HAP-1 (cell line): Measurements from ENCODE around the gene VPS25.

ENCODE experiments used
- DNase-seq, 2 experiments: peaks; one replicate each; pipeline ENCODE4 v3.0.0-alpha.2; 2016 to 2020; ENCODE audit warnings: low spot score in 2 of 2
- H3K27me3 ChIP-seq: fragments of 250-450 bp; sonication (Bioruptor Pico); 2 replicates; pipeline ENCODE4 v1.5.1; 2020; ENCODE audit warnings: low read depth, mild to moderate bottlenecking, moderate library complexity
- H3K36me3 ChIP-seq: fragments of 250-450 bp; sonication (Bioruptor Pico); replicated peaks from 2 replicates; pipeline ENCODE4 v1.5.1; 2020; ENCODE audit warnings: mild to moderate bottlenecking
- H3K4me1 ChIP-seq: fragments of 250-450 bp; sonication (Bioruptor Pico); 2 replicates; pipeline ENCODE4 v1.5.1; 2020; ENCODE audit warnings: mild to moderate bottlenecking
- H3K4me3 ChIP-seq: fragments of 250-450 bp; sonication (Bioruptor Pico); 2 replicates; pipeline ENCODE4 v1.5.1; 2020; ENCODE audit warnings: mild to moderate bottlenecking, moderate library complexity
- H3K9me3 ChIP-seq: fragments of 250-450 bp; sonication (Bioruptor Pico); 2 replicates; pipeline ENCODE4 v1.5.1; 2020; ENCODE audit warnings: mild to moderate bottlenecking, moderate library complexity
- in situ Hi-C: fragments of 300-500 bp; cut with MboI; formaldehyde crosslinking; loops from 3 replicates; pipeline ENCODE4 v1.14.3; 2020; ENCODE audit warnings: low sequenced_read_pairs, inconsistent platforms, mixed read lengths

The VPS25 gene

DNA sequence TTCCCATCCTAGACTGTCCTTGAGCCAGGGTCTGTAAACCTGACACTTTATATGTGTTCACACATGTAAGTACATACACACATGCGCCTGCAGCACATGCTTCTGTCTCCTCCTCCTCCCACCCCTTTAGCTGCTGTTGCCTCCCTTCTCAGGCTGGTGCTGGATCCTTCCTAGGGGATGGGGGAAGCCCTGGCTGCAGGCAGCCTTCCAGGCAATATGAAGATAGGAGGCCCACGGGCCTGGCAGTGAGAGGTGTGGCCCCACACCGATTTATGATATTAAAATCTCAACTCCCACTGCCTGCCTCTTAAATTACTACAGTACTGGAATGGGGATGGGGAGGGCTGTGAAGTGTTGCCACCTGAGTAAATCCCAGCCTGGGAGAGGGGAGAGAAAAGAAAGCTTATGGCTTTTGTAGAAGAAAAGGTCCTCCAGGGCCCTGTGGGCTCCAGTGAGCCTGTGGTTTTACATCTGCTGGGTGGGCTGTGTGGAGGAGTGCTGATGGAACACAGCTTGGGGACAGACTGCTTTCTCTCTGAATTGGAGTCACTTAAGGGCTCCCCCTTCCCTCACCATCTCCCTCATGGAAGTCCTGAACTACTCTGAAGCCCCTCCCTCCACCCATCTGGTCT lies 6.2 kb downstream of the VPS25 start:
- Histone ChIP-seq H3K27me3 (no peaks in the 10 kb centered on the region), H3K36me3 (peaks cover 56% of the 10 kb centered on the region), H3K9me3 (no peaks in the 10 kb centered on the region), H3K4me3 (no peak overlapping the region), H3K4me1 (no peaks in the 10 kb centered on the region)
- in situ Hi-C loops: no loop called here
- DNase-seq: no peak

GRCh38 chr17:42779936-42780850 lies 6.9 kb downstream of the VPS25 start, which contains the start of gene WNK4:
WNK4 (plus strand) TSS chr17:42780610; CDS start chr17:42780699, 89 bp downstream.
- no peaks in the 10 kb centered on the region for H3K9me3 ChIP-seq
- H3K4me1 ChIP-seq: no peaks in the 10 kb centered on the region
- H3K27me3 ChIP-seq: no peaks in the 10 kb centered on the region
- DNase-seq: no peak
- peaks cover 49% of the 10 kb centered on the region for H3K36me3 ChIP-seq
- in situ Hi-C loops: no loop called here
- no peak within 1 kb of the TSS for H3K4me3 ChIP-seq

DNA sequence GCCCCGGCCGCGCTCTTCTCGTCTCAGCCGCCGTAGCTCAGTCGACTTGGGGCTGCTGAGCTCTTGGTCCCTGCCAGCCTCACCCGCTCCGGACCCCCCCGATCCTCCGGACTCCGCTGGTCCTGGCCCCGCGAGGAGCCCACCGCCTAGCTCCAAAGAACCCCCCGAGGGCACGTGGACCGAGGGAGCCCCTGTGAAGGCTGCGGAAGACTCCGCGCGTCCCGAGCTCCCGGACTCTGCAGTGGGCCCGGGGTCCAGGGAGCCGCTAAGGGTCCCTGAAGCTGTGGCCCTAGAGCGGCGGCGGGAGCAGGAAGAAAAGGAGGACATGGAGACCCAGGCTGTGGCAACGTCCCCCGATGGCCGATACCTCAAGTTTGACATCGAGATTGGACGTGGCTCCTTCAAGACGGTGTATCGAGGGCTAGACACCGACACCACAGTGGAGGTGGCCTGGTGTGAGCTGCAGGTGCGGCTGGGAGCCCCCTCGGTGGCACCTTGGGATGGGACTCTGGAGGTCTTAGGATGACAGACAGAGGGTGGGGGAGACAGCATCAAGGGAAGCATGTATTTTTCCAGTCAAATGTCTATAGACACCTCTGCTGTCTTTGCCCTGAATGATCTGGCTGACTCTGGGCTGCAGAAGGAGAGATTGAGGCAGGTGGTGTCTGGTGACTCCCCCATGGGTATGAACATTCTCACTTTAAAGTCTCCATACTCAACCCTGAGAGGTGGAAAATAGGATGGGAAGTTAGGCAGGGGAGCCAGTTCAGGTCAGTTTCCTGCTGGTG lies 7.8 kb downstream of the VPS25 start:
- no peak overlapping the region for H3K4me3 ChIP-seq
- no peaks in the 10 kb centered on the region for H3K9me3 ChIP-seq
- in situ Hi-C loops: no loop called here
- H3K4me1 ChIP-seq: no peaks in the 10 kb centered on the region
- DNase-seq: no peak
- no peaks in the 10 kb centered on the region for H3K27me3 ChIP-seq
- H3K36me3 ChIP-seq: peaks cover 40% of the 10 kb centered on the region

DNA sequence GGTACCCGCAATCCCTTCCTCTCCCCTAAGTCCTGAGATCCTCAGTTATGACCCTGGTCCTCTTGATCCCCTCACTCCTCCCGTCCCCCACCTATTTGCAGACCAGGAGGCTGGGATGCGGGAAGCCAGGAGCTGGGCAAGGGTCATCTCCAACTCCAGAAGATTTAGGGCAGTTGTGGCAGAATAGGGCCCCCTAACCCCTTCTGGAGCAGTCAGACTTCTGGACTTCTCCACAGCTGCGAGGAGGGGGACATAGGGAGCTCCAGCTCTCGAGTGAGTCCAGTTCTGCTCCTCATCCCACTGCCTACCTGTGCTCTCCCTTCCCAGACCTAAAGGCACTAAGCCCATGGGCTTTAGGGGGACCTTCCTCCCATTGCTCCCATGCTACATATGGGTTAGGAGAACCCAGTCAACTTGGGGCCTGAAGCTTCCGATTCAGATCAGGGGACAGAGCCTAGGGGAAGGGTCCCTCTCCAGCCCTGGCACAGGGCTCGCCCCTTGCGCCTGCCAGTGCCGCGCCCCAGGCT lies 8.5 kb downstream of the VPS25 start:
- Histone ChIP-seq H3K9me3 (no peaks in the 10 kb centered on the region), H3K4me1 (no peaks in the 10 kb centered on the region), H3K4me3 (no peak overlapping the region), H3K27me3 (no peaks in the 10 kb centered on the region), H3K36me3 (peaks cover 33% of the 10 kb centered on the region)
- in situ Hi-C loops: no loop called here
- DNase-seq: no peak

- Histone ChIP-seq H3K36me3 (peaks cover 26% of the 10 kb centered on the region), H3K4me1 (no peaks in the 10 kb centered on the region), H3K27me3 (no peaks in the 10 kb centered on the region), H3K4me3 (no peak overlapping the region), H3K9me3 (no peaks in the 10 kb centered on the region)
- in situ Hi-C loops: no loop called here
- DNase-seq: no peak
Observed at GRCh38 chr17:42782166-42783061, 9.2 kb downstream of the VPS25 start.

- in situ Hi-C loops: no loop called here
- no peaks in the 10 kb centered on the region for H3K9me3 ChIP-seq
- H3K27me3 ChIP-seq: no peaks in the 10 kb centered on the region
- DNase-seq: no peak
- H3K4me3 ChIP-seq: no peak overlapping the region
- no peaks in the 10 kb centered on the region for H3K4me1 ChIP-seq
- H3K36me3 ChIP-seq: peaks cover 18% of the 10 kb centered on the region
Observed at GRCh38 chr17:42783062-42783790, 10.0 kb downstream of the VPS25 start.

DNA sequence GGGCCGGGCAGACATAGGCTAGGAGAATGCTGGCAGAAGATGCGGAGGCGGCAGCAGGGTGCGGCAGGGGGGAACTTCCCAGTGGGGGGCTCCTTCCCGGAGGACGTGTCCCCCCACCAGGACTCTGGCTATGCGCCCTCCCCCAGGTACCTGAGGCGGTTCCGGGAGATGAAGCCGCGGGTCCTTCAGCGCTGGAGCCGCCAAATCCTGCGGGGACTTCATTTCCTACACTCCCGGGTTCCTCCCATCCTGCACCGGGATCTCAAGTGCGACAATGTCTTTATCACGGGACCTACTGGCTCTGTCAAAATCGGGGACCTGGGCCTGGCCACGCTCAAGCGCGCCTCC lies 10.5 kb downstream of the VPS25 start:
- peaks cover 13% of the 10 kb centered on the region for H3K36me3 ChIP-seq
- H3K4me3 ChIP-seq: no peak overlapping the region
- no peaks in the 10 kb centered on the region for H3K9me3 ChIP-seq
- H3K27me3 ChIP-seq: no peaks in the 10 kb centered on the region
- in situ Hi-C loops: no loop called here
- DNase-seq: no peak
- H3K4me1 ChIP-seq: no peaks in the 10 kb centered on the region

DNA sequence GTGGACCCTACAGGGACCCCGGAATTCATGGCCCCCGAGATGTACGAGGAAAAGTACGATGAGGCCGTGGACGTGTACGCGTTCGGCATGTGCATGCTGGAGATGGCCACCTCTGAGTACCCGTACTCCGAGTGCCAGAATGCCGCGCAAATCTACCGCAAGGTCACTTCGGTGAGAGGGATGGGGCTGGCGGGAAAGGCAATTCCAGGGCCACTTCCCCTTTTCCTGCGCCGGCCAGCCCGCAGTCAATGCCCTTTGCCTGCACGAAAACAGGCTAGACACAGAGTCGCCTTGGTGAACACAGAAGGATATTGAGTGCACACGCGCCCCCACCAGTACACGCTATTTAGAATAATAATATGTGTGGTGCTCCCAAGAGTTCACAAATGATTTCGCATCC lies 11.2 kb downstream of the VPS25 start:
- H3K36me3 ChIP-seq: peaks cover 6% of the 10 kb centered on the region

GRCh38 chr17:42784811-42785592 lies 11.8 kb downstream of the VPS25 start:
- no peaks in the 10 kb centered on the region for H3K27me3 ChIP-seq
- DNase-seq: no peak

More for the DNA sequence above, 11.2 kb downstream of the VPS25 start:
- no peaks in the 10 kb centered on the region for H3K4me1 ChIP-seq
- in situ Hi-C loops: no loop called here
- H3K4me3 ChIP-seq: no peak overlapping the region
- no peaks in the 10 kb centered on the region for H3K9me3 ChIP-seq
- no peaks in the 10 kb centered on the region for H3K27me3 ChIP-seq
- DNase-seq: no peak

DNA sequence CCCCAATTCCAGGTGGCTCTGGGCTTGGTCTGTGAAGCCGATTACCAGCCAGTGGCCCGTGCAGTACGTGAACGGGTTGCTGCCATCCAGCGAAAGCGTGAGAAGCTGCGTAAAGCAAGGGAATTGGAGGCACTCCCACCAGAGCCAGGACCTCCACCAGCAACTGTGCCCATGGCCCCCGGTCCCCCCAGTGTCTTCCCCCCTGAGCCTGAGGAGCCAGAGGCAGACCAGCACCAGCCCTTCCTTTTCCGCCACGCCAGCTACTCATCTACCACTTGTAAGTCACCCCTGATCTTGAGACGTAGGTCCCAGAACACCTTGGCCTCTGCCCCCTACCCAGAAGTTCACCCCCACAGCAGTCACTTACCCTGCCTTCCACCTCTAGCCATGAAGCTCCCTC lies 14.0 kb downstream of the VPS25 start:
- Histone ChIP-seq H3K27me3 (no peaks in the 10 kb centered on the region), H3K36me3 (no peaks in the 10 kb centered on the region), H3K4me3 (no peak overlapping the region), H3K9me3 (no peaks in the 10 kb centered on the region), H3K4me1 (no peaks in the 10 kb centered on the region)
- in situ Hi-C loops: no loop called here
- DNase-seq: no peak

More at GRCh38 chr17:42784811-42785592, 11.8 kb downstream of the VPS25 start:
- no peak overlapping the region for H3K4me3 ChIP-seq
- in situ Hi-C loops: no loop called here
- H3K9me3 ChIP-seq: no peaks in the 10 kb centered on the region
- no peaks in the 10 kb centered on the region for H3K4me1 ChIP-seq
- H3K36me3 ChIP-seq: peaks cover under 1% of the 10 kb centered on the region; the same call in 1 of the 2 replicates

GRCh38 chr17:42791948-42792347 lies 18.7 kb downstream of the VPS25 start:
- DNase-seq: no peak
- H3K27me3 ChIP-seq: no peaks in the 10 kb centered on the region
- no peak overlapping the region for H3K4me3 ChIP-seq
- in situ Hi-C loops: no loop called here
- no peaks in the 10 kb centered on the region for H3K9me3 ChIP-seq
- H3K4me1 ChIP-seq: peaks cover under 1% of the 10 kb centered on the region; the same call in 1 of the 2 replicates
- peaks cover 7% of the 10 kb centered on the region for H3K36me3 ChIP-seq

GRCh38 chr17:42792545-42792944 lies 19.3 kb downstream of the VPS25 start:
- H3K4me3 ChIP-seq: no peak overlapping the region
- in situ Hi-C loops: no loop called here
- DNase-seq: no peak

More at GRCh38 chr17:42792545-42792944, 19.3 kb downstream of the VPS25 start:
- Histone ChIP-seq H3K27me3 (no peaks in the 10 kb centered on the region), H3K36me3 (peaks cover 11% of the 10 kb centered on the region), H3K9me3 (no peaks in the 10 kb centered on the region), H3K4me1 (peaks cover 3% of the 10 kb centered on the region)
